ENCODE measurements around the gene HS6ST2.

Gene HS6ST2

GRCh38 chrX:132740316-132741123 lies 217.9 kb downstream of the HS6ST2 start:
- DNase-seq (ENCODE audit: low read depth), result no peak

GRCh38 chrX:132738951-132739350 lies 219.5 kb downstream of the HS6ST2 start:
- no peak for DNase-seq (ENCODE audit: low read depth)

DNA sequence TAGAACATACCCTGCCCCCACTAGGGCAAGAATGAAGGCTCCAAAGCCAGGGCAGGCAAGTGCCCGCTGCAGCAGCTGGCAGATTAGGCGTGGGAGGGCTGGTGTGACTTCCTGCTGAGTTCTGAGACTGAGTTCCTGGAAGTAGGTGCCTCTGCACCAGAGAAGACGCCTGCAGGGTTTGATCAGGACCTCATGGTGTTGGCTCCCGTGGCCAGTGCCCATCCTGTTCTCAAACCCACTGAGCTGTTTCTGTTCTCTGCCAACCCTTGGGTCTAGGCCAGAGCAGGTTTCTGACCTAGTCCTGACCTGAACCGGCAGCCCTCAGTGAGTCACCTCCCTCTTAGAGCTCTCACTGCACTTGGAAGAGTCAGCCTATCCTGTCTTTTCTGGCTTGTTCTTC lies 220.7 kb downstream of the HS6ST2 start:
- no peak for DNase-seq (ENCODE audit: low read depth)

DNA sequence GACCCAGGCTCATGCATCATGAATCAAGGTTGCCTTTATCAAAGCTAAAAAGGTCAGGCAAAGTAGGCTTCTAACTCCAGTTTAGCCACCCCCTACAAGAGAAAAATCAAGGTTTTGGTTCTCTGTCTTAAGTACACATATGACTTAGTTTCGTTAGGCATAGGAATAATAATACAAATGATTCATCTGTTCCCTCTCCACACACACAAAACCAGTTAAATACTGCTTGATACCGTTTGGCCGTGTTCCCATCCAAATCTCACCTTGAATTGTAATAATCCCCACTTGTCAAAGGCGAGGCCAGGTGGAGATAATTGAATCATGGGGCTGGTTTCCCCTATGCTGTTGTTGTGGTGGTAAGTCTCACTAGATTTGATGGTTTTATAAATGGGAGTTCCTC lies 226.2 kb downstream of the HS6ST2 start:
- no peak for DNase-seq (ENCODE audit: low read depth)

DNA sequence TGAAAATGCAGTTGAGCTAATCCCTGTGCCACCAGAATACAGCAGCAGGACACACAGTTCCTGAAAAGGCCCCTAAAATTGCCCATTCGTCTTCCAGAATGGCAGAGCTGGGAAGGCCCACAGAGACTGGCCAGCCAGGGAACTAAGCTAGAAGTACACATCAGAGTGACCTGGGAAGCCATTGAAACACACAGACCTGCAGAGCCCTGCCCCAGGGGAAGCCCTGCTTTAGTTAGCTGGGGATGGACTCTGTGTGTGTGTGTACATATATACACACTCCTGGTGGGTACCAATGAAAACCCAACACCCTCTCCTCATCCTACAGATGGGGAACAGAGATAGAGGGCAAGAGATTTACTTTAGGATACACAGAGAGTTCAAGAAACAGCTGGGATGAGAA lies 227.7 kb downstream of the HS6ST2 start:
- DNase-seq (ENCODE audit: low read depth), result no peak

- DNase-seq (ENCODE audit: low read depth), result no peak
These were observed 228.2 kb downstream of the HS6ST2 start for GRCh38 chrX:132730266-132730665.

GRCh38 chrX:132728296-132728695 lies 230.1 kb downstream of the HS6ST2 start:
- no peak for DNase-seq (ENCODE audit: low read depth)

- DNase-seq (ENCODE audit: low read depth), result no peak
These were observed 239.9 kb downstream of the HS6ST2 start for GRCh38 chrX:132718431-132718958.

DNA sequence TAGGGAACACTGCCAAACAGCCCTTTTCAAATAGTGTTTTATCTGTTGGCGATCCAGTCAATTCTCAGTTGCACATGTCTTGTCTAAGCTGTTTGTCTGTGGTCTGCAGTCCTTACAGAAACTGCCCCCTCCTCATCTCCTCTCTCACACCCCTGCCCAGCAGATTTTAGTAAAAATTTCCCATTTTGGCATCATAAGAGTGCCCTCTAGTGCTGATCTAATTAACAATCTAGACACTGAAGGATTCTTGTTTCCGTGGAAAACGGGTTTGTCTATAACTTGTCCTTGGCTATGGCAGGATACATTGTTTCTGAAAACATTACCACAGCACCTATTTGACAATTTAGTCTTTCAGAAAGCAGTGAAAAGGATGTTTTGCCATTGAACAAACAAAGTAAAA lies 242.4 kb downstream of the HS6ST2 start:
- DNase-seq (ENCODE audit: low read depth), result no peak

DNA sequence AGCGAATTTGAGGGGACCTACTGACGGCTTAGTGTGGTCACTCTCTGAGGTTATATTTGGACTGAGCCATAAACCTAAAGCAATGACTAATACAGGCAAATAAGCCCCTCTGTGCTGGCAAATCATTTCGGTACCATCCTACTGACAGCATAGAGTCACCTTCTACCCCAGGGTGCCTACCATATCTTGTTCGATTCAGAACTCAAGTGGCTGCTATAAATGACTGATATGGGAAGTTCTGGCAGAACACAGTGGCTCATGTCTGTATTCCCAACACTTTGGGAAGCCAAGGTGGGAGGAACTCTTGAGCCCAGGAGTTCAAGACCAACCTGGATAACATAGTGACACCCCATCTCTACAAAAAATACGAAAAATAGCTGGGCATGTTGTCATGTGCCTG lies 243.5 kb downstream of the HS6ST2 start:
- DNase-seq (ENCODE audit: low read depth), result no peak

GRCh38 chrX:132712350-132712749 lies 246.1 kb downstream of the HS6ST2 start:
- DNase-seq (ENCODE audit: low read depth), result no peak

DNA sequence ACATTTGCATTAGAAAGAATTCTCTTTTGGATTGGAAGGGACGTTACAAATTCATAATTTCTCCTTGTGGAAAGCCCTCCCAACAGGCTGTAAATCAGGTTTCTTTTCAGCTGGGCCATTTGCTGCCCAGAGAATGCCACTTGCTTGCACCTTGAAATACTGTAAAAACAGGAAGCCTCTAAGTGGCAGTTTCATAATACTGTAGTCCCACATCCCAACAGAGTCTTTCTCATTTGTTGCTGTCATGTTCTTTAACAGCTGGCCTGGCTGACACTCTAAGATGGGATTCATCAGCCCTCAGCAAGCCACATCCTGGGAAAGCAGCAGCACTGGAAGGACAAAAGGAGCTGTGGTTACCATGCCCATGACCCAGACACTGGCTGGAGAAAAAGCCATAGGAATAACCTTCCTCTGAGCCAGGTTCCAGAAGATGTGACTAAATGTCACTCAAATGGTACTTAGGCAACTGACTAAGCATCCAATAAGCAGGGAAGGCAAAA lies 247.7 kb downstream of the HS6ST2 start:
- DNase-seq (ENCODE audit: low read depth), result no peak

DNA sequence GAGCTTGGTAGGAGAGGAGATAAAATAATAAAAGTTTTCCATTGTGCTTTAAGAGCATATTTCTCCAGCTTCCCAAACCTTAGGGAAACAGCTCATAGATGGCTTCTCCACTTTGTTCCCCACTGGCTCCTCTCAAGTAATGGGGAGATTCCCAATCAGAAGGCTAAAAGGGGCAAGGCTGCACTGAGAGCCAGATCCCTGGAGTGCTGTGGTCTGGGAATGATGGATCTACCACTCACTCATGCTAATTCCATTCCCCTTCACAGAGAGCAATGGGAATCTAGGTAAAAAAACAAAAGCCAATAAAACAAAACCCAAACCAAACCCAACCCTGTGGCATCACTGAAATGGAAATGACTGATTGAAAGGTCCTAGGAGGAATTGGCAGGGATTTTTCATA lies 249.9 kb downstream of the HS6ST2 start:
- DNase-seq (ENCODE audit: low read depth), result no peak

GRCh38 chrX:132704769-132705168 lies 253.7 kb downstream of the HS6ST2 start:
- no peak for DNase-seq (ENCODE audit: low read depth)

DNA sequence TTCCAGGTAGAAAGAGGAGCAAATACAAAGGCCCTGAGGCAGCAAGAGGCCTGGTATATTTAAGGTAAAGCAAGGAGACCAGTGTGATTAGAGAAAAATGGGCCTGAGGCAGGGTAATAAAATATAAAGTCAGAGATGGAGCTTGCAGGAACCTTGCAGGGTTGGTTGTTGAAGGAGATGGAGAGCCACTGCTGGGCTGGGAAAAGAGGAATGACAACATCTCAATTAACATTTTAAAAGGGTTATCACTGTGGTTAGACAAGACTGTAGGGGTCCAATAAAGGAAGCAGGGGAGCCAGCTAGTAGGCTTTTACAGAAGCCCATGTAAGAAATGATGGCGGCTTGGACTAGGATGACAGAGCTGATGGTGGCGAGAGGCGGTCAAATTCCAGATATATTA lies 264.0 kb downstream of the HS6ST2 start:
- no peak for DNase-seq (ENCODE audit: low read depth)

GRCh38 chrX:132692526-132692925 lies 265.9 kb downstream of the HS6ST2 start:
- no peak for DNase-seq (ENCODE audit: low read depth)

- no peak for DNase-seq (ENCODE audit: low read depth)
These were observed 266.4 kb downstream of the HS6ST2 start for GRCh38 chrX:132692066-132692465.

- no peak for DNase-seq (ENCODE audit: low read depth)
These were observed 268.5 kb downstream of the HS6ST2 start for GRCh38 chrX:132689612-132690563.

DNA sequence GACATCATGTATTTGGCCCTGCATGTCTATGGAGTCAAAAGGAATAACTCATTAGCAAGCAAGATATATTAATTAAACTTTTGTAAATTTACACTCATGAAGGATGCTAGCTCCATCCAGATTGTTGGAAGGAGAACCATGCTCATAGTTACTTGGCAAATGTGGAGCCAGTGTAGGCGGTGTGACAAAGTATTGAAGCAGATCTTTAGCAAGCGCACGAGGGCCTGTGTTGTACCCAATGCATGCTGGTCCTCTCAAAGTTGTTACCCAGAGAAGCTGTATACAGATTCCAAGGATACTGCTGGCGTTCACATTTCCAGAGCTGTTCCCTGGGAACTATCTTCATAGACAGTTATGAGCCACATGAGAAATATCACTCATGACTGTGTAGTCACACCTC lies 273.2 kb downstream of the HS6ST2 start:
- DNase-seq (ENCODE audit: low read depth), result no peak

DNA sequence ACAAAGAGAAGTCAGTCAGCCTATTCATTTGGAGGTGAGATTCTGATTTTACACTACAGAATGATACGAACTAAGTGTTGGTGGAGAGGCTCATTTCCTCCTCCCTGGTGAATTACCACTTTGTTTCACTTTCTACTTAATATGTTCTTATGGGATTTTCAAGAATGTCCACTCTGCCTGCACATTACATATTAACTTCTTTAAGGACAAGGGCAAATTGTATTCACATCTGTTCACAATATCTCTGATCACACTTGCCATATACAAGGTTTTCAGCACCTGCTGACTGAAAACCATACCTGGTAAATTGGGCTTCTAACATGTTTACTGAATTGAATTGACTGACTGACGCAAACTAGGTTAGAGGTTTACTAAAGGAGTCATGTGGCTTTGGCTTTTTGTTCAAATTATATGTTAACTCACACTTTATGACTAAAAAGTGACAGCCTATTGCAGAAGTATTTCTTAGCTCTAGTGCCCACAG lies 281.2 kb downstream of the HS6ST2 start:
- DNase-seq (ENCODE audit: low read depth), result no peak

DNA sequence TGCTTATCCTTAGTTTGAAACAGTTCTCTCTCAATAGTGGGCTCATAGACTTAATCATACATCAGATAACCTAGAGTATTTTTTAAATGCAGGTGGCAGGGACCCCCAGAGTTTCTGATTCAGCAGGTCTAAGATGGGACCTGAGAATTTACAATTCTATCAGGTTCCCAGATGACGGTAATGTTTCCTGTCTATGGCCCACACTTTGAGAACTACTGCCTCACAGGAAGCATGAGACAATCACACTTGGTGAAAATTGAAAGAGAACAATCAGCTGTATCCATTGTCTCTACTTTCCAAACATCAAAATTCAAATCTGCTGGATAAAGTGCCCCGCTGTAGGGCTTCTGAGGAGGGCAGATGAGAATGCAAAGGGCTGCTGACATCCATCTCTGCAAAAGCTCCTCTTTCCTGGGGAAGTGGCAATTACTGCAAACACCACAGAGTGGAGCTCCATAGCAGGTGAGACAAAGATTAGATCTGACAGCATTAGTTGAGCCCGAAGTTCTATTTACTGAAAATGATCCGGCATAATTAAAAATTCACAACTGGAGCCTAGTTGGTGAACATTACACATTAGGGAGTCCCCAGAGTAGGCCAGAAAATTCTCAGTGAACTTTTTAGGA lies 281.8 kb downstream of the HS6ST2 start:
- no peak for DNase-seq (ENCODE audit: low read depth)

- DNase-seq (ENCODE audit: low read depth), result no peak
These were observed 282.3 kb downstream of the HS6ST2 start for GRCh38 chrX:132676102-132676501.
